Muscle layer of duodenum (tissue), 2 donors: ENCODE measurements around the gene COA4.

Source experiments
- H3K27ac ChIP-seq: one replicate; pipeline ENCODE4 v1.7.0; 2013; ENCODE audit warnings: mild to moderate bottlenecking, low read length
- H3K27me3 ChIP-seq: one replicate; pipeline ENCODE4 v1.7.0; 2013; ENCODE audit warnings: low read depth, mild to moderate bottlenecking, control low read depth, low read length
- H3K36me3 ChIP-seq, 2 donors: one replicate each; pipeline ENCODE4 v1.7.0; 2013; ENCODE audit warnings: low read length in 2 of 2, control low read depth in 1 of 2, mild to moderate bottlenecking in 1 of 2; ENCODE audit not compliant: insufficient read depth in 2 of 2, control insufficient read depth in 1 of 2
- H3K4me1 ChIP-seq, 2 donors: one replicate each; pipeline ENCODE4 v1.7.0; 2013; ENCODE audit warnings: low read length in 2 of 2, mild to moderate bottlenecking in 2 of 2, control low read depth in 1 of 2, moderate library complexity in 1 of 2; ENCODE audit not compliant: insufficient read depth in 2 of 2, control insufficient read depth in 1 of 2
- H3K4me3 ChIP-seq, 2 donors: one replicate each; pipeline ENCODE4 v1.7.0; 2013; ENCODE audit warnings: low read length in 2 of 2, low read depth in 1 of 2, mild to moderate bottlenecking in 1 of 2
- H3K9me3 ChIP-seq, 2 donors: one replicate each; pipeline ENCODE4 v1.7.0; 2013; ENCODE audit warnings: low read length in 2 of 2, control low read depth in 1 of 2, mild to moderate bottlenecking in 1 of 2; ENCODE audit not compliant: control insufficient read depth in 1 of 2
- donor health status: healthy.

COA4 gene

GRCh38 chr11:73862986-73863385 is 13.7 kb downstream of the COA4 start:
- H3K36me3 ChIP-seq: peaks cover 11 to 13% of the 10 kb centered on the region in 2 donors
- H3K27me3 ChIP-seq: no peaks in the 10 kb centered on the region
- no peaks in the 10 kb centered on the region for H3K4me1 ChIP-seq
- H3K4me3 ChIP-seq: no peak overlapping the region
- H3K27ac ChIP-seq: no peak overlapping the region
- H3K9me3 ChIP-seq: no peaks in the 10 kb centered on the region

GRCh38 chr11:73860202-73860601 is 16.4 kb downstream of the COA4 start:
- H3K4me3 ChIP-seq: no peak overlapping the region
- H3K27me3 ChIP-seq: no peaks in the 10 kb centered on the region
- H3K9me3 ChIP-seq: no peaks in the 10 kb centered on the region
- no peak overlapping the region for H3K27ac ChIP-seq
- no peaks in the 10 kb centered on the region for H3K4me1 ChIP-seq
- peaks cover 10 to 13% of the 10 kb centered on the region in 2 donors for H3K36me3 ChIP-seq

GRCh38 chr11:73859671-73860070 is 17.0 kb downstream of the COA4 start:
- Histone ChIP-seq H3K4me3 (no peak overlapping the region), H3K9me3 (no peaks in the 10 kb centered on the region), H3K27me3 (no peaks in the 10 kb centered on the region), H3K36me3 (peaks cover 8 to 13% of the 10 kb centered on the region in 2 donors), H3K27ac (no peak overlapping the region), H3K4me1 (no peaks in the 10 kb centered on the region)

- Histone ChIP-seq H3K4me3 (no peak overlapping the region), H3K27me3 (no peaks in the 10 kb centered on the region), H3K4me1 (no peaks in the 10 kb centered on the region), H3K36me3 (peaks cover 0 to 6% of the 10 kb centered on the region in 2 donors), H3K9me3 (no peaks in the 10 kb centered on the region), H3K27ac (no peak overlapping the region)
These were observed 20.5 kb downstream of the COA4 start for GRCh38 chr11:73856031-73856567.

GRCh38 chr11:73854680-73855079 is 22.0 kb downstream of the COA4 start:
- Histone ChIP-seq H3K9me3 (no peaks in the 10 kb centered on the region), H3K36me3 (peaks cover 0 to 4% of the 10 kb centered on the region in 2 donors), H3K4me1 (no peaks in the 10 kb centered on the region), H3K27me3 (no peaks in the 10 kb centered on the region), H3K4me3 (no peak overlapping the region), H3K27ac (no peak overlapping the region)

GRCh38 chr11:73852049-73852448 is 24.6 kb downstream of the COA4 start:
- Histone ChIP-seq H3K36me3 (no peaks in the 10 kb centered on the region), H3K9me3 (no peaks in the 10 kb centered on the region)

GRCh38 chr11:73851046-73851764 is 25.4 kb downstream of the COA4 start:
- Histone ChIP-seq H3K27me3 (no peaks in the 10 kb centered on the region), H3K4me3 (no peak overlapping the region), H3K36me3 (no peaks in the 10 kb centered on the region), H3K9me3 (no peaks in the 10 kb centered on the region), H3K27ac (no peak overlapping the region), H3K4me1 (no peaks in the 10 kb centered on the region)

More at GRCh38 chr11:73852049-73852448, 24.6 kb downstream of the COA4 start:
- Histone ChIP-seq H3K4me3 (no peak overlapping the region), H3K4me1 (no peaks in the 10 kb centered on the region), H3K27ac (no peak overlapping the region), H3K27me3 (no peaks in the 10 kb centered on the region)

- Histone ChIP-seq H3K27ac (no peak overlapping the region), H3K9me3 (no peaks in the 10 kb centered on the region), H3K27me3 (no peaks in the 10 kb centered on the region), H3K4me3 (no peak overlapping the region), H3K36me3 (peaks cover 0 to 5% of the 10 kb centered on the region in 2 donors), H3K4me1 (peaks cover 0 to 3% of the 10 kb centered on the region in 2 donors)
These were observed 37.6 kb downstream of the COA4 start for GRCh38 chr11:73839123-73839457.

GRCh38 chr11:73838443-73839122 is 38.1 kb downstream of the COA4 start:
- H3K9me3 ChIP-seq: no peaks in the 10 kb centered on the region
- no peaks in the 10 kb centered on the region for H3K27me3 ChIP-seq
- H3K4me1 ChIP-seq: peaks cover 0 to 3% of the 10 kb centered on the region in 2 donors
- H3K36me3 ChIP-seq: peaks cover 0 to 3% of the 10 kb centered on the region in 2 donors
- no peak overlapping the region for H3K27ac ChIP-seq
- H3K4me3 ChIP-seq: no peak overlapping the region

- H3K36me3 ChIP-seq: peaks cover 4 to 18% of the 10 kb centered on the region in 2 donors
- H3K4me3 ChIP-seq: no peak overlapping the region
- no peaks in the 10 kb centered on the region for H3K4me1 ChIP-seq
- no peaks in the 10 kb centered on the region for H3K9me3 ChIP-seq
- H3K27ac ChIP-seq: no peak overlapping the region
- no peaks in the 10 kb centered on the region for H3K27me3 ChIP-seq
These were observed 43.6 kb downstream of the COA4 start for GRCh38 chr11:73833067-73833466.

- no peak overlapping the region for H3K4me3 ChIP-seq
- no peaks in the 10 kb centered on the region for H3K4me1 ChIP-seq
- H3K27me3 ChIP-seq: no peaks in the 10 kb centered on the region
- H3K27ac ChIP-seq: no peak overlapping the region
- H3K9me3 ChIP-seq: no peaks in the 10 kb centered on the region
- peaks cover 10 to 21% of the 10 kb centered on the region in 2 donors for H3K36me3 ChIP-seq
These were observed 46.4 kb downstream of the COA4 start for GRCh38 chr11:73830261-73830660.
